Measurements from ENCODE around the gene EPS8L3.
"Not testable (repeated sequence)": the region's sequence is repeated elsewhere in the genome, so short reads cannot be mapped to it uniquely, and the experiment has no call there.

EPS8L3 gene

GRCh38 chr1:109776911-109777310 lies 13.2 kb upstream of the EPS8L3 start:
- DNase-seq = no peak

GRCh38 chr1:109776206-109776835 lies 12.6 kb upstream of the EPS8L3 start:
- no peak for DNase-seq

GRCh38 chr1:109775398-109775797 lies 11.7 kb upstream of the EPS8L3 start:
- DNase-seq = no peak

- no peak for DNase-seq
Measured at GRCh38 chr1:109773900-109774485, 10.3 kb upstream of the EPS8L3 start.

GRCh38 chr1:109773203-109773899 lies 9.6 kb upstream of the EPS8L3 start:
- no peak for DNase-seq

- no peak for DNase-seq
Measured at GRCh38 chr1:109772658-109773202, 9.0 kb upstream of the EPS8L3 start.

GRCh38 chr1:109771712-109772657 lies 8.3 kb upstream of the EPS8L3 start:
- no peak for DNase-seq

- no peak for DNase-seq
Measured at GRCh38 chr1:109770331-109771095, 6.8 kb upstream of the EPS8L3 start.

GRCh38 chr1:109769330-109770078 lies 5.8 kb upstream of the EPS8L3 start:
- no peak for DNase-seq

GRCh38 chr1:109768820-109769219 lies 5.1 kb upstream of the EPS8L3 start:
- DNase-seq = no peak

- no peak for DNase-seq
Measured at GRCh38 chr1:109768335-109768650, 4.6 kb upstream of the EPS8L3 start.

GRCh38 chr1:109767637-109768334 lies 4.1 kb upstream of the EPS8L3 start:
- DNase-seq = no peak

- DNase-seq = not testable (repeated sequence)
Measured at GRCh38 chr1:109766991-109767636, 3.4 kb upstream of the EPS8L3 start.

GRCh38 chr1:109765896-109766615 lies 2.3 kb upstream of the EPS8L3 start:
- no peak for DNase-seq

GRCh38 chr1:109765483-109765815 lies 1.7 kb upstream of the EPS8L3 start:
- no peak for DNase-seq

- no peak for DNase-seq
Measured at GRCh38 chr1:109764561-109765482, 1.1 kb upstream of the EPS8L3 start.

GRCh38 chr1:109762821-109763645 lies 690 bp downstream of the EPS8L3 start:
- no peak for DNase-seq
